IMR-90 (cell line): ENCODE measurements around the gene SYNE2.

ENCODE experiments used
- BHLHE40 ChIP-seq: fragments of 150-350 bp; IDR thresholded peaks from 2 replicates; pipeline ENCODE4 v1.6.1; 2016; ENCODE audit warnings: mild to moderate bottlenecking, low read depth, low read length
- CHD1 ChIP-seq: IDR thresholded peaks from 2 replicates; pipeline ENCODE4 v1.6.1; 2012; ENCODE audit warnings: low read depth, low read length, improper control_type of control experiment
- CTCF ChIP-seq: conservative IDR thresholded peaks from 2 replicates; pipeline ENCODE4 v1.5.1; 2012; ENCODE audit warnings: mild to moderate bottlenecking, low read depth, low read length, improper control_type of control experiment
- MAFK ChIP-seq: IDR thresholded peaks from 2 replicates; pipeline ENCODE4 v1.6.1; 2012; ENCODE audit warnings: low read depth, low read length, improper control_type of control experiment
- MAZ ChIP-seq: IDR thresholded peaks from 2 replicates; pipeline ENCODE4 v1.6.1; 2012; ENCODE audit warnings: low read depth, mild to moderate bottlenecking, low read length, improper control_type of control experiment, moderate library complexity, borderline replicate concordance
- POLR2A ChIP-seq: IDR thresholded peaks from 2 replicates; pipeline ENCODE4 v1.6.1; 2012; ENCODE audit warnings: mild to moderate bottlenecking, low read depth, low read length
- RFX5 ChIP-seq: IDR thresholded peaks from 2 replicates; pipeline ENCODE4 v1.8.0; 2012; ENCODE audit warnings: low read depth, mild to moderate bottlenecking, low read length, moderate library complexity
- SMC3 ChIP-seq: fragments of 150-350 bp; IDR thresholded peaks from 2 replicates; pipeline ENCODE4 v1.6.1; 2016; ENCODE audit warnings: low read depth, mild to moderate bottlenecking, antibody characterized with exemption, low read length, moderate library complexity
- USF2 ChIP-seq: fragments of 150-350 bp; IDR thresholded peaks from 2 replicates; pipeline ENCODE4 v1.6.1; 2017; ENCODE audit warnings: mild to moderate bottlenecking, antibody characterized with exemption, low read length, low read depth

GRCh38 chr14:64115401-64115800 lies 262.6 kb downstream of the SYNE2 start:
- TF ChIP-seq CTCF (no peak), POLR2A (no peak), CHD1 (no peak), MAFK (no peak), BHLHE40 (no peak), SMC3 (no peak), MAZ (no peak), RFX5 (no peak), USF2 (no peak)
